ENCODE measurements around the gene TBC1D32.
"Not testable (repeated sequence)": the region's sequence is repeated elsewhere in the genome, so short reads cannot be mapped to it uniquely, and the experiment has no call there.

Gene TBC1D32

GRCh38 chr6:121321282-121321681, 13.0 kb downstream of the TBC1D32 start:
- H3K4me3 ChIP-seq (ENCODE audit: low read depth, low read length): no peak overlapping the region

- no peak overlapping the region for H3K4me3 ChIP-seq (ENCODE audit: low read depth, low read length)
These were observed 14.7 kb downstream of the TBC1D32 start for GRCh38 chr6:121319603-121320002.

GRCh38 chr6:121319112-121319553, 15.1 kb downstream of the TBC1D32 start:
- no peak overlapping the region for H3K4me3 ChIP-seq (ENCODE audit: low read depth, low read length)

GRCh38 chr6:121314381-121315112, 19.7 kb downstream of the TBC1D32 start:
- H3K4me3 ChIP-seq (ENCODE audit: low read depth, low read length): no peak overlapping the region

- not testable (repeated sequence) for H3K4me3 ChIP-seq (ENCODE audit: low read depth, low read length)
These were observed 22.5 kb downstream of the TBC1D32 start for GRCh38 chr6:121311814-121312213.

- no peak overlapping the region for H3K4me3 ChIP-seq (ENCODE audit: low read depth, low read length)
These were observed 23.8 kb downstream of the TBC1D32 start for GRCh38 chr6:121310495-121310894.

- H3K4me3 ChIP-seq (ENCODE audit: low read depth, low read length): no peak overlapping the region
These were observed 24.4 kb downstream of the TBC1D32 start for GRCh38 chr6:121309768-121310469.

GRCh38 chr6:121305957-121306607, 28.2 kb downstream of the TBC1D32 start:
- H3K4me3 ChIP-seq (ENCODE audit: low read depth, low read length): no peak overlapping the region

- no peak overlapping the region for H3K4me3 ChIP-seq (ENCODE audit: low read depth, low read length)
These were observed 31.4 kb downstream of the TBC1D32 start for GRCh38 chr6:121302882-121303281.

- H3K4me3 ChIP-seq (ENCODE audit: low read depth, low read length): not testable (repeated sequence)
These were observed 33.1 kb downstream of the TBC1D32 start for GRCh38 chr6:121301156-121301555.

- no peak overlapping the region for H3K4me3 ChIP-seq (ENCODE audit: low read depth, low read length)
These were observed 36.6 kb downstream of the TBC1D32 start for GRCh38 chr6:121297694-121298093.

- H3K4me3 ChIP-seq (ENCODE audit: low read depth, low read length): no peak overlapping the region
These were observed 49.2 kb downstream of the TBC1D32 start for GRCh38 chr6:121285041-121285440.

- no peak overlapping the region for H3K4me3 ChIP-seq (ENCODE audit: low read depth, low read length)
These were observed 59.5 kb downstream of the TBC1D32 start for GRCh38 chr6:121274666-121275295.

GRCh38 chr6:121263742-121264141, 70.5 kb downstream of the TBC1D32 start:
- H3K4me3 ChIP-seq (ENCODE audit: low read depth, low read length): no peak overlapping the region

GRCh38 chr6:121260651-121261102, 73.6 kb downstream of the TBC1D32 start:
- no peak overlapping the region for H3K4me3 ChIP-seq (ENCODE audit: low read depth, low read length)

- H3K4me3 ChIP-seq (ENCODE audit: low read depth, low read length): no peak overlapping the region
These were observed 86.9 kb downstream of the TBC1D32 start for GRCh38 chr6:121247386-121247785.

GRCh38 chr6:121242386-121242785, 91.9 kb downstream of the TBC1D32 start:
- H3K4me3 ChIP-seq (ENCODE audit: low read depth, low read length): no peak overlapping the region

- H3K4me3 ChIP-seq (ENCODE audit: low read depth, low read length): no peak overlapping the region
These were observed 96.4 kb downstream of the TBC1D32 start for GRCh38 chr6:121237859-121238258.

GRCh38 chr6:121236984-121237383, 97.3 kb downstream of the TBC1D32 start:
- H3K4me3 ChIP-seq (ENCODE audit: low read depth, low read length): no peak overlapping the region

- no peak overlapping the region for H3K4me3 ChIP-seq (ENCODE audit: low read depth, low read length)
These were observed 98.9 kb downstream of the TBC1D32 start for GRCh38 chr6:121235386-121235785.

GRCh38 chr6:121223930-121224329, 110.3 kb downstream of the TBC1D32 start:
- H3K4me3 ChIP-seq (ENCODE audit: low read depth, low read length): no peak overlapping the region

Measured in iPS-11a (cell line).